ENCODE data around the gene CNPY1. TPM values are rescaled to one million over a fixed set of nuclear protein-coding genes. Genes with fewer than 3 reads are reported as not detected.

The CNPY1 gene
- total RNA-seq, 1 experiment from 2014 or later: not detected

DNA sequence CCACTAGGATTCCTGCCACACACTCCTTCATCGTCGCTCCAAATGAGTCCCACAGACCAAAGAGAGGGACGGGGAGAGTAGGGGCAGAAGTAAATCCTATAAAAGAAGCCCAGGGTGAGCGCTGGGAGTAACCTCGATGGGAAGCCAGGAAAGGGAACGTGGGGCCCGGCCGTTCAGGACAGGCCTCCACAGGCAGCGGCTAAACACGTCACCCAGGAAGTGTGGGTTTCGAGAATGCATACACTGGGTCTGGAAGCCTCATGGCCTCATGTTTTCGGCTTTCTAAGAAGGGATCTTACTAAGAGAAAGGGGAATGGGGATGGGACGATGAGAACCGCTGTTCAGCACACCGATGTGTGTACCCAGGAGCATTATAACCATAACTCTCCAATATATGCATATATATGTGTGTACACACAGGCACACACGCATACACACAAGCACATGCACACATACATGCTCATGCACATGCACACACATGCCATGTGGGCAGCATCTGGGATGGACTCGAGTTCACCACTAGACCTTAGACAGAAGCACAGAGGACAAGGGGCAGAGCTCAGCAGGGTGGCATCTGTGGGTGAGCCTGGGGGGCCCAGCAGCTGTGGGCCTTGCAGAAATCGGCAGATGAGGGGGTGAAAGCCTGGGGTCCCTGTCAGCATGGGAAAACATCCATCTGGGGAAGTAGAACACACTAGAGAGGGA lies 14.8 kb upstream of the CNPY1 start:
- Histone ChIP-seq H3K79me2 (ENCODE audit: insufficient read depth, low read length) (no peaks in the 10 kb centered on the region), H4K5ac (ENCODE audit: insufficient read length, low read depth, low read length) (no peak overlapping the region), H3K27me3 (ENCODE audit: insufficient read depth, low read length) (no peaks in the 10 kb centered on the region), H2BK5ac (ENCODE audit: insufficient read length, low read length) (no peak overlapping the region), H4K20me1 (ENCODE audit: control insufficient read depth, insufficient read depth, insufficient read length) (no peaks in the 10 kb centered on the region), H2BK12ac (ENCODE audit: insufficient read length, low read depth, low read length) (no peak overlapping the region), H2AFZ (ENCODE audit: low read length) (no peak overlapping the region), H3K23ac (ENCODE audit: insufficient read length, low read depth, low read length) (no peak overlapping the region), H3K56ac (ENCODE audit: insufficient read length, low read depth, low read length) (no peak overlapping the region), H3K4me1 (ENCODE audit: insufficient read depth, low read length) (no peaks in the 10 kb centered on the region), H3K14ac (ENCODE audit: insufficient read depth, low read length) (no peak overlapping the region), H3K9ac (ENCODE audit: extremely low read depth, insufficient read length, low read length) (no peak overlapping the region), H3K23me2 (ENCODE audit: insufficient read length, low read depth, low read length, poor library complexity, severe bottlenecking) (no peaks in the 10 kb centered on the region), H4K8ac (replicated peaks; ENCODE audit: insufficient read length, low read depth, low read length) (no peak overlapping the region), H4K91ac (ENCODE audit: insufficient read length, low read depth, low read length) (no peak overlapping the region), H3K4me2 (ENCODE audit: insufficient read depth, insufficient read length, low read length) (no peak overlapping the region), H3K18ac (ENCODE audit: insufficient read length, low read depth, low read length) (no peak overlapping the region), H2BK20ac (ENCODE audit: low read depth, low read length, poor library complexity, severe bottlenecking) (no peak overlapping the region), H3K4ac (ENCODE audit: low read depth, low read length) (no peak overlapping the region), H3K79me1 (ENCODE audit: insufficient read depth, low read depth, low read length, poor library complexity, severe bottlenecking) (no peaks in the 10 kb centered on the region), H3K9me3 (ENCODE audit: control insufficient read depth, low read depth, low read length) (no peaks in the 10 kb centered on the region), H2BK120ac (ENCODE audit: low read depth, low read length, poor library complexity, severe bottlenecking) (no peak overlapping the region), H2BK15ac (ENCODE audit: low read depth, low read length) (no peak overlapping the region), H3K27ac (ENCODE audit: insufficient read length, low read depth, low read length) (no peak overlapping the region), H2AK5ac (ENCODE audit: insufficient read length, low read length) (no peak overlapping the region), H3T11ph (ENCODE audit: low read length) (no peak overlapping the region)
- H3K27ac Mint-ChIP-seq: no peak overlapping the region
- H3K9me3 Mint-ChIP-seq: no peaks in the 10 kb centered on the region
- H3K27me3 Mint-ChIP-seq (ENCODE audit: low read depth): peaks cover 4% of the 10 kb centered on the region; the same call in 1 of the 2 replicates
- WGBS (ENCODE audit: extremely low coverage, insufficient read length, low lambda C conversion rate): no CpG with 5 or more reads among the region's 18 CpGs
- H3K4me1 Mint-ChIP-seq: no peaks in the 10 kb centered on the region
- TF ChIP-seq, protein P1, sequence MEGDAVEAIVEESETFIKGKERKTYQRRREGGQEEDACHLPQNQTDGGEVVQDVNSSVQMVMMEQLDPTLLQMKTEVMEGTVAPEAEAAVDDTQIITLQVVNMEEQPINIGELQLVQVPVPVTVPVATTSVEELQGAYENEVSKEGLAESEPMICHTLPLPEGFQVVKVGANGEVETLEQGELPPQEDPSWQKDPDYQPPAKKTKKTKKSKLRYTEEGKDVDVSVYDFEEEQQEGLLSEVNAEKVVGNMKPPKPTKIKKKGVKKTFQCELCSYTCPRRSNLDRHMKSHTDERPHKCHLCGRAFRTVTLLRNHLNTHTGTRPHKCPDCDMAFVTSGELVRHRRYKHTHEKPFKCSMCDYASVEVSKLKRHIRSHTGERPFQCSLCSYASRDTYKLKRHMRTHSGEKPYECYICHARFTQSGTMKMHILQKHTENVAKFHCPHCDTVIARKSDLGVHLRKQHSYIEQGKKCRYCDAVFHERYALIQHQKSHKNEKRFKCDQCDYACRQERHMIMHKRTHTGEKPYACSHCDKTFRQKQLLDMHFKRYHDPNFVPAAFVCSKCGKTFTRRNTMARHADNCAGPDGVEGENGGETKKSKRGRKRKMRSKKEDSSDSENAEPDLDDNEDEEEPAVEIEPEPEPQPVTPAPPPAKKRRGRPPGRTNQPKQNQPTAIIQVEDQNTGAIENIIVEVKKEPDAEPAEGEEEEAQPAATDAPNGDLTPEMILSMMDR (conservative IDR thresholded peaks at IDR 0.05): no peak
- no peak overlapping the region for H3K4me3 Mint-ChIP-seq
- DNase-seq: no peak
- H3K36me3 Mint-ChIP-seq (ENCODE audit: insufficient read depth in 1 of 3, low read depth in 3 of 3): no peaks in the 10 kb centered on the region

Data from H9 (cell line).